WTC11 (cell line): ENCODE results near the gene ACVR1B. TPM values are rescaled to one million over a fixed set of nuclear protein-coding genes. Genes with fewer than 3 reads are reported as not detected.

Source experiments
- ATAC-seq: fragments of 200-7000 bp; cut with Tn5 transposase; 2 replicates; pipeline ENCODE4 v1.10.0; 2021; ENCODE audit warnings: mild to moderate bottlenecking, moderate library complexity
- CTCF ChIA-PET: fragments of 300-600 bp; sonication (Branson Sonifier 250); formaldehyde crosslinking; loops from one replicate; lab custom pipeline; 2021; ENCODE audit warnings: antibody characterized with exemption; lab: Charles Lee
- POLR2A ChIA-PET: fragments of 350-600 bp; sonication (Branson Sonifier 250); formaldehyde crosslinking; loops from one replicate; lab custom pipeline; 2021; ENCODE audit warnings: antibody characterized with exemption; lab: Charles Lee
- DNase-seq: peaks from one replicate; pipeline ENCODE4 v3.0.0; 2021; ENCODE audit warnings: low spot score
- H3K27ac Mint-ChIP-seq: 2 replicates; pipeline ENCODE4 v1.8.0; 2021; ENCODE audit warnings: mixed read lengths
- H3K27me3 Mint-ChIP-seq: 2 replicates; pipeline ENCODE4 v1.8.0; 2021; ENCODE audit warnings: low read depth, mild to moderate bottlenecking, moderate library complexity, mixed read lengths
- H3K36me3 Mint-ChIP-seq: 2 replicates; pipeline ENCODE4 v1.8.0; 2021; ENCODE audit warnings: mixed read lengths
- H3K4me1 Mint-ChIP-seq: 2 replicates; pipeline ENCODE4 v1.8.0; 2022; ENCODE audit warnings: mixed read lengths
- H3K4me3 Mint-ChIP-seq: 2 replicates; pipeline ENCODE4 v1.8.0; 2021; ENCODE audit warnings: mild to moderate bottlenecking, moderate library complexity, mixed read lengths
- H3K9me3 Mint-ChIP-seq: 2 replicates; pipeline ENCODE4 v1.8.0; 2021; ENCODE audit warnings: mixed read lengths
- CREB1 ChIP-seq: sonication (generic); formaldehyde crosslinking; IDR thresholded peaks from 2 replicates; pipeline ENCODE4 v1.8.0; 2023; ENCODE audit warnings: mild to moderate bottlenecking, missing genetic modification reagents
- FOXJ3 ChIP-seq: sonication (generic); formaldehyde crosslinking; IDR thresholded peaks from 2 replicates; pipeline ENCODE4 v1.9.0; 2021; ENCODE audit warnings: missing genetic modification reagents, mild to moderate bottlenecking, borderline replicate concordance
- FOXK1 ChIP-seq: sonication (generic); formaldehyde crosslinking; IDR thresholded peaks from 2 replicates; pipeline ENCODE4 v1.8.0; 2022; ENCODE audit warnings: mild to moderate bottlenecking, moderate library complexity, missing genetic modification reagents
- GTF2I ChIP-seq: fragments of 250-450 bp; sonication (Bioruptor Pico); conservative IDR thresholded peaks from 2 replicates; pipeline ENCODE4 v1.4.0; 2021; ENCODE audit warnings: mild to moderate bottlenecking
- JAZF1 ChIP-seq: fragments of 250-450 bp; sonication (Bioruptor Pico); IDR thresholded peaks from 2 replicates; pipeline ENCODE4 v1.9.0; 2021; ENCODE audit warnings: moderate library complexity, mild to moderate bottlenecking, inconsistent platforms
- NR2C2 ChIP-seq: sonication (generic); formaldehyde crosslinking; IDR thresholded peaks from 2 replicates; pipeline ENCODE4 v1.8.0; 2022; ENCODE audit warnings: mild to moderate bottlenecking, missing genetic modification reagents
- SMAD4 ChIP-seq: sonication (generic); formaldehyde crosslinking; IDR thresholded peaks from 2 replicates; pipeline ENCODE4 v1.8.0; 2022; ENCODE audit warnings: mild to moderate bottlenecking, missing genetic modification reagents
- ZNF138 ChIP-seq: sonication (generic); formaldehyde crosslinking; conservative IDR thresholded peaks from 2 replicates; pipeline ENCODE4 v1.8.1; 2022; ENCODE audit warnings: mild to moderate bottlenecking, moderate library complexity, missing genetic modification reagents
- ZNF396 ChIP-seq: fragments of 250-450 bp; sonication (Bioruptor Pico); IDR thresholded peaks from 2 replicates; pipeline ENCODE4 v1.8.0; 2021; ENCODE audit warnings: mild to moderate bottlenecking, moderate library complexity, borderline replicate concordance
- total RNA-seq: library from RNA; stranded (reverse); gene quantifications from 3 replicates; pipeline ENCODE4 v1.2.3, GENCODE V29; 2021
- TF ChIP-seq, protein P1 (sequence below): sonication (generic); formaldehyde crosslinking; IDR thresholded peaks from 2 replicates; pipeline ENCODE4 v1.8.0; 2022; ENCODE audit warnings: missing genetic modification reagents
- TF ChIP-seq, protein P2 (sequence below): sonication (generic); formaldehyde crosslinking; conservative IDR thresholded peaks from 2 replicates; pipeline ENCODE4 v1.8.1; 2023; ENCODE audit warnings: mild to moderate bottlenecking, low read depth, missing genetic modification reagents, moderate library complexity
- TF ChIP-seq, protein P3 (sequence below): fragments of 250-450 bp; sonication (Bioruptor Pico); IDR thresholded peaks from 2 replicates; pipeline ENCODE4 v1.9.0; 2021; ENCODE audit warnings: moderate library complexity, mild to moderate bottlenecking, inconsistent platforms, borderline replicate concordance
- TF ChIP-seq, protein P4 (sequence below): sonication (generic); formaldehyde crosslinking; IDR thresholded peaks from 2 replicates; pipeline ENCODE4 v1.8.0; 2023; ENCODE audit warnings: mild to moderate bottlenecking, missing genetic modification reagents
- TF ChIP-seq, protein P5 (sequence below): fragments of 250-450 bp; sonication (Bioruptor Pico); conservative IDR thresholded peaks from 2 replicates; pipeline ENCODE4 v1.9.0; 2021; ENCODE audit warnings: mild to moderate bottlenecking
- TF ChIP-seq, protein P6 (sequence below): sonication (generic); formaldehyde crosslinking; IDR thresholded peaks from 2 replicates; pipeline ENCODE4 v1.8.1; 2022; ENCODE audit warnings: mild to moderate bottlenecking, moderate library complexity, missing genetic modification reagents

Gene ACVR1B
- total RNA-seq, 1 experiment from 2014 or later, result 24.1 TPM

DNA sequence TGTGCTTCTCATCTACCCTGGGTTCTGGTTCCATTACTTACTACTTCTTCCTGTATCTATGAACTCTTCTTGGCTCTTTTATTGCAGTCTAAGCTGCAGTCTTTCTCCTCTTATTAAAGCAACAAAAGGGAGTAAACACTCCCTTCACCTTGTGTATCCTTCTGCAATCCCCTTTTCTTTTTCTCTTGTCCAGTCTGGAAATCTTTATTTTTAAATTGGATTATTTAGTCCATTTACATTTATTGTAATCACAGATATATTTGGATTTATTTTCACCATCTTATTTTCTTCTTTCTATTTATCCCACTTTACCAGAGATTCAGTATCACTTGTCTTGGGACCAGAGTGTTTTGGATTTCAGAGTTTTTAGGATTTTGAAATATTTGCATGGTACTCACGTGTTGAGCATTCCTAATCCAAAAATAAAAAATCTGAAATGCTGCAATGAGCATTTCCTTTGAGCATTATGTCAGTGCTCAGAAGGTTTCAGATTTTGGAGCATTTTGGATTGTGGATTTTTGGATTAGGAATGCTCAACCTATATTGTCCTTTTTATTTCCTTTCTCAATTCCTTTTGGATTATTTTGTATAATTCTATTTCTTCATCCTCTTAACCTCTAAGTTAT, 6.8 kb upstream of the ACVR1B start (continued):
- TF ChIP-seq, protein P1, sequence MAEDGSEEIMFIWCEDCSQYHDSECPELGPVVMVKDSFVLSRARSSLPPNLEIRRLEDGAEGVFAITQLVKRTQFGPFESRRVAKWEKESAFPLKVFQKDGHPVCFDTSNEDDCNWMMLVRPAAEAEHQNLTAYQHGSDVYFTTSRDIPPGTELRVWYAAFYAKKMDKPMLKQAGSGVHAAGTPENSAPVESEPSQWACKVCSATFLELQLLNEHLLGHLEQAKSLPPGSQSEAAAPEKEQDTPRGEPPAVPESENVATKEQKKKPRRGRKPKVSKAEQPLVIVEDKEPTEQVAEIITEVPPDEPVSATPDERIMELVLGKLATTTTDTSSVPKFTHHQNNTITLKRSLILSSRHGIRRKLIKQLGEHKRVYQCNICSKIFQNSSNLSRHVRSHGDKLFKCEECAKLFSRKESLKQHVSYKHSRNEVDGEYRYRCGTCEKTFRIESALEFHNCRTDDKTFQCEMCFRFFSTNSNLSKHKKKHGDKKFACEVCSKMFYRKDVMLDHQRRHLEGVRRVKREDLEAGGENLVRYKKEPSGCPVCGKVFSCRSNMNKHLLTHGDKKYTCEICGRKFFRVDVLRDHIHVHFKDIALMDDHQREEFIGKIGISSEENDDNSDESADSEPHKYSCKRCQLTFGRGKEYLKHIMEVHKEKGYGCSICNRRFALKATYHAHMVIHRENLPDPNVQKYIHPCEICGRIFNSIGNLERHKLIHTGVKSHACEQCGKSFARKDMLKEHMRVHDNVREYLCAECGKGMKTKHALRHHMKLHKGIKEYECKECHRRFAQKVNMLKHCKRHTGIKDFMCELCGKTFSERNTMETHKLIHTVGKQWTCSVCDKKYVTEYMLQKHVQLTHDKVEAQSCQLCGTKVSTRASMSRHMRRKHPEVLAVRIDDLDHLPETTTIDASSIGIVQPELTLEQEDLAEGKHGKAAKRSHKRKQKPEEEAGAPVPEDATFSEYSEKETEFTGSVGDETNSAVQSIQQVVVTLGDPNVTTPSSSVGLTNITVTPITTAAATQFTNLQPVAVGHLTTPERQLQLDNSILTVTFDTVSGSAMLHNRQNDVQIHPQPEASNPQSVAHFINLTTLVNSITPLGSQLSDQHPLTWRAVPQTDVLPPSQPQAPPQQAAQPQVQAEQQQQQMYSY (CRISPR knock-in tag), result no peak
- no peak for TF ChIP-seq ZNF396
- TF ChIP-seq NR2C2 (CRISPR knock-in tag), result no peak
- TF ChIP-seq FOXJ3 (CRISPR knock-in tag), result no peak
- TF ChIP-seq, all 79 proteins: peak for 0

DNA sequence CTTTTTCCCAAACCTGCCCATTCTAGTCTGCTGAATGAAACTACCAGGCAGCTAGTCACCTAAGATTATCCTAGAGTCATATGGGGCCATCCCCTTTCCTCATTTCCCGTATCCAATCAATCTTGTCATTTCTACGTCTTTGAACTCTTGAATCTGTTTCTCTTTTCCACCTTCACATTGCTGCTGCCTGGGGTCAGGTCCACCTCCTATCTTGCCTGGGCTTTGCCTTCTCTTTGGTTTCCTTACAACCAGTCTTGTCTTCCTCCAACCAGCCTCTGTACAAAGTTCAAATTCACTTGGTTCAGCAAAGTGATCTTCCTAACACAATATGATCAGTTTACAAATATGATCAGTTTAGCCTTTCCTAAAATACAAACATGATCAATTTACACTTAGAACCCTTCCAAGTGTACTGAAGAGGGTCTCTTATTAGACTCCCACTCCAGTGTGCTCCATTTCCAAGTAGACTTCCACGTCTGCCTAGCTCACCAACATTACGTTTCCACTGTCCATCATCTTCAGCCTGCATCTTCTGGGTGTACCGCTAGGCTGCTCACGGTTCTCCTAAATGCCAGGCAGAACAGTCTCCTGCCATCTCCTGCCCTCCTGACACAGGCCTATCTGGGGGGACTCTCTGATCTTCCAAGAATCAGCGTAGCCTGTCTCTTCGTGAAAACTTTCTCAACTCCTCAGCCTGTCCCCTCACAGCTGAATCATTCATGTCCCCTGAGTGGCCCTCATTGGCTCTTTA, 4.1 kb upstream of the ACVR1B start:
- ATAC-seq, result no peak
- Mint-ChIP-seq H3K36me3 (peaks cover 11% of the 10 kb centered on the region), H3K4me3 (no peak overlapping the region), H3K9me3 (peaks cover 24% of the 10 kb centered on the region), H3K4me1 (no peaks in the 10 kb centered on the region), H3K27me3 (peaks cover 73% of the 10 kb centered on the region), H3K27ac (no peak overlapping the region)
- POLR2A ChIA-PET, result no interaction called here
- CTCF ChIA-PET, result interaction anchor here (0.6 to 2.0 kb wide), 3 partner anchors 25 to 335 kb away, joined by 3 to 11 read pairs (median 4); no protein-coding TSS in a partner anchor
- no peak for TF ChIP-seq FOXK1
- TF ChIP-seq CREB1 (CRISPR knock-in tag), result no peak
- no peak for DNase-seq

DNA sequence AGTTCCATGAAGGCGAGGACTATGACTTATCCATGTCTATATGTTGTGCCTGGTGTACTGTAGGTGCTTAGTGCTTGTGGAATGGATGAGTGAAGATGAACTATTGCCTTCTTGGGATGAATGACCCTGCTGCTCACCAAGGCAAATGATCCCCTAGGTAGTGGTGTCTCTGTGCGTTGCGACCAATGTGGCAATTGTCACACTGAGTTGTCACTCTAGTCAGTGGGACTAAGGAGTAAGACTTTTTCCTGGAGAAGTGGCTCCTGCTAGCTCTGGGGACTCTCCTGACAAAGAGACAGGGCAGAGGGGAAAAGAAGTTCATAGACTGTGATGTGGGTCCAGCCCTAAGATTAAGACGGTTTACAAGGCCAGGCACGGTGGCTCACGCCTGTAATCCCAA, 3.4 kb upstream of the ACVR1B start:
- Mint-ChIP-seq H3K4me1 (peaks cover 4% of the 10 kb centered on the region), H3K27me3 (peaks cover 80% of the 10 kb centered on the region)
- CTCF ChIA-PET, result interaction anchor here (2.0 kb wide), 1 partner anchor 35 kb away, joined by 11 read pairs; no protein-coding TSS in a partner anchor

More for the DNA sequence above, 3.4 kb upstream of the ACVR1B start:
- TF ChIP-seq, protein P2, sequence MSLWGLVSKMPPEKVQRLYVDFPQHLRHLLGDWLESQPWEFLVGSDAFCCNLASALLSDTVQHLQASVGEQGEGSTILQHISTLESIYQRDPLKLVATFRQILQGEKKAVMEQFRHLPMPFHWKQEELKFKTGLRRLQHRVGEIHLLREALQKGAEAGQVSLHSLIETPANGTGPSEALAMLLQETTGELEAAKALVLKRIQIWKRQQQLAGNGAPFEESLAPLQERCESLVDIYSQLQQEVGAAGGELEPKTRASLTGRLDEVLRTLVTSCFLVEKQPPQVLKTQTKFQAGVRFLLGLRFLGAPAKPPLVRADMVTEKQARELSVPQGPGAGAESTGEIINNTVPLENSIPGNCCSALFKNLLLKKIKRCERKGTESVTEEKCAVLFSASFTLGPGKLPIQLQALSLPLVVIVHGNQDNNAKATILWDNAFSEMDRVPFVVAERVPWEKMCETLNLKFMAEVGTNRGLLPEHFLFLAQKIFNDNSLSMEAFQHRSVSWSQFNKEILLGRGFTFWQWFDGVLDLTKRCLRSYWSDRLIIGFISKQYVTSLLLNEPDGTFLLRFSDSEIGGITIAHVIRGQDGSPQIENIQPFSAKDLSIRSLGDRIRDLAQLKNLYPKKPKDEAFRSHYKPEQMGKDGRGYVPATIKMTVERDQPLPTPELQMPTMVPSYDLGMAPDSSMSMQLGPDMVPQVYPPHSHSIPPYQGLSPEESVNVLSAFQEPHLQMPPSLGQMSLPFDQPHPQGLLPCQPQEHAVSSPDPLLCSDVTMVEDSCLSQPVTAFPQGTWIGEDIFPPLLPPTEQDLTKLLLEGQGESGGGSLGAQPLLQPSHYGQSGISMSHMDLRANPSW (CRISPR knock-in tag), result no peak
- TF ChIP-seq ZNF396 (no peak), GTF2I (no peak), JAZF1 (no peak), CREB1 (CRISPR knock-in tag) (no peak), ZNF138 (CRISPR knock-in tag) (no peak), SMAD4 (CRISPR knock-in tag) (no peak)
- TF ChIP-seq, protein P3, sequence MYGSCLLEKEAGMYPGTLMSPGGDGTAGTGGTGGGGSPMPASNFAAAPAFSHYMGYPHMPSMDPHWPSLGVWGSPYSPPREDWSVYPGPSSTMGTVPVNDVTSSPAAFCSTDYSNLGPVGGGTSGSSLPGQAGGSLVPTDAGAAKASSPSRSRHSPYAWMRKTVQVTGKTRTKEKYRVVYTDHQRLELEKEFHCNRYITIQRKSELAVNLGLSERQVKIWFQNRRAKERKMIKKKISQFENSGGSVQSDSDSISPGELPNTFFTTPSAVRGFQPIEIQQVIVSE (CRISPR knock-in tag), result no peak
- TF ChIP-seq, protein P4, sequence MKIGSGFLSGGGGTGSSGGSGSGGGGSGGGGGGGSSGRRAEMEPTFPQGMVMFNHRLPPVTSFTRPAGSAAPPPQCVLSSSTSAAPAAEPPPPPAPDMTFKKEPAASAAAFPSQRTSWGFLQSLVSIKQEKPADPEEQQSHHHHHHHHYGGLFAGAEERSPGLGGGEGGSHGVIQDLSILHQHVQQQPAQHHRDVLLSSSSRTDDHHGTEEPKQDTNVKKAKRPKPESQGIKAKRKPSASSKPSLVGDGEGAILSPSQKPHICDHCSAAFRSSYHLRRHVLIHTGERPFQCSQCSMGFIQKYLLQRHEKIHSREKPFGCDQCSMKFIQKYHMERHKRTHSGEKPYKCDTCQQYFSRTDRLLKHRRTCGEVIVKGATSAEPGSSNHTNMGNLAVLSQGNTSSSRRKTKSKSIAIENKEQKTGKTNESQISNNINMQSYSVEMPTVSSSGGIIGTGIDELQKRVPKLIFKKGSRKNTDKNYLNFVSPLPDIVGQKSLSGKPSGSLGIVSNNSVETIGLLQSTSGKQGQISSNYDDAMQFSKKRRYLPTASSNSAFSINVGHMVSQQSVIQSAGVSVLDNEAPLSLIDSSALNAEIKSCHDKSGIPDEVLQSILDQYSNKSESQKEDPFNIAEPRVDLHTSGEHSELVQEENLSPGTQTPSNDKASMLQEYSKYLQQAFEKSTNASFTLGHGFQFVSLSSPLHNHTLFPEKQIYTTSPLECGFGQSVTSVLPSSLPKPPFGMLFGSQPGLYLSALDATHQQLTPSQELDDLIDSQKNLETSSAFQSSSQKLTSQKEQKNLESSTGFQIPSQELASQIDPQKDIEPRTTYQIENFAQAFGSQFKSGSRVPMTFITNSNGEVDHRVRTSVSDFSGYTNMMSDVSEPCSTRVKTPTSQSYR (CRISPR knock-in tag), result no peak
- TF ChIP-seq, protein P5, sequence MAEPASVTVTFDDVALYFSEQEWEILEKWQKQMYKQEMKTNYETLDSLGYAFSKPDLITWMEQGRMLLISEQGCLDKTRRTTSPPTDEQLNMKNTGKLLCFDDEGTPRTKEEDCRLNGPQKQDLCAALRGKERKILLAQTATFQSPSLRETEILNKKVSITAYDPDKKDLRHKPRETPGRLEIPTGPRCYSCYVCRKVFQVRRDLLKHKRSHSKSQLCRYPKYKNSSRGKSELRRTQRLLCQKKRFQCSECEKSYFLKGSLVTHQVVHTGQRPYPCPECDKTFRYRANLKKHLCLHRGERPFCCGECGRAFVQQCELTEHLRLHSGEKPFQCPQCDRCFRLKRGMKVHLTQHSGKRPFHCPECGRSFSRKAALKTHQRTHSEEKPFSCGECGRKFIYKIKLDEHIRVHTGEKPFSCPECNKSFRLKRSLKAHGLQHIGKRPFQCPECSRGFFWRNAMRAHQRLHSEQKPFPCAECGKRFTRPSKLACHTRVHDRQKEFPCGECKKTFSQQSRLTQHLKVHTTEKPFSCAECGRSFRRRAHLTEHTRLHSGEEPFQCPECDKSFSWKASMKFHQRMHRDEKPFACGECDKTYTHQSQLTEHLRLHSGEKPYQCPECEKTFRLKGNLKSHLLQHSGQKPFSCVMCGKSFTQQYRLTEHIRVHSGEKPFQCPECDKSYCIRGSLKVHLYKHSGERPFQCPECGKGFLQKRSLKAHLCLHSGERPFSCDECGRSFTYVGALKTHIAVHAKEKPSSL (CRISPR knock-in tag), result no peak
- TF ChIP-seq, protein P6, sequence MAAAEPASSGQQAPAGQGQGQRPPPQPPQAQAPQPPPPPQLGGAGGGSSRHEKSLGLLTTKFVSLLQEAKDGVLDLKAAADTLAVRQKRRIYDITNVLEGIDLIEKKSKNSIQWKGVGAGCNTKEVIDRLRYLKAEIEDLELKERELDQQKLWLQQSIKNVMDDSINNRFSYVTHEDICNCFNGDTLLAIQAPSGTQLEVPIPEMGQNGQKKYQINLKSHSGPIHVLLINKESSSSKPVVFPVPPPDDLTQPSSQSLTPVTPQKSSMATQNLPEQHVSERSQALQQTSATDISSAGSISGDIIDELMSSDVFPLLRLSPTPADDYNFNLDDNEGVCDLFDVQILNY (CRISPR knock-in tag), result no peak
- Mint-ChIP-seq H3K9me3 (peaks cover 24% of the 10 kb centered on the region), H3K36me3 (peaks cover 11% of the 10 kb centered on the region), H3K27ac (no peak overlapping the region), H3K4me3 (no peak overlapping the region)
- ATAC-seq (no peak), DNase-seq (no peak)
- POLR2A ChIA-PET, result no interaction called here
